ENCODE data around the gene TRIP6. TPM values are rescaled to one million over a fixed set of nuclear protein-coding genes. Genes with fewer than 3 reads are reported as not detected.

The TRIP6 gene
- total RNA-seq, 1 experiment from 2014 or later: 3.2 TPM

DNA sequence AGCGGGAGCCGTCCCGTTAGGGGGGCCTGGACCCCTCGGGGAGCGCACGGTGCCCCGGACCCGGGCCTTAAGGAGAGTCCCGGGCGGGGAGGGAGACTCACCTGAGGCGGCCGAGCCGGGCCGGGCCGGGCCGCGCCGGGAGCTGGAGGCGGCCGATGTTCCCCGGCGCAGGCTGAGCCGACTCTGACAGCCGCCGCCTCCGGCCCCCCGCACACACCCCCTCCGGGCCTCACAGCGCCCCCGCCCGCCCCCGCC is 28.4 kb downstream of the TRIP6 start, which contains the start of gene ACHE:
Gene ACHE, minus strand, starts transcription at position 188 of the 255 bp plus-strand sequence. CDS start 1,656 bp downstream, outside the sequence.
- DNase-seq (ENCODE audit: low read depth, low spot score): no peak
- Histone ChIP-seq H3K4me1 (ENCODE audit: control insufficient read depth, insufficient read depth, low read length) (peaks cover 26% of the 10 kb centered on the region), H3K27me3 (ENCODE audit: control insufficient read depth, insufficient read depth, low read length) (no peaks in the 10 kb centered on the region; the same call in 1 of the 2 replicates), H3K27ac (ENCODE audit: low read length) (peak within 1 kb of the TSS; percentile 4; the same call in 1 of the 2 replicates), H3K36me3 (ENCODE audit: control insufficient read depth, insufficient read depth, low read length) (no peaks in the 10 kb centered on the region), H3K4me3 (ENCODE audit: low read depth in 2 of 2, low read length in 2 of 2) (peak within 1 kb of the TSS; percentile 50 to 62), H3K9me3 (ENCODE audit: control insufficient read depth, insufficient read depth, low read depth, low read length) (no peaks in the 10 kb centered on the region)
- no TSS peak for BruUV-seq (replicated peaks)
- ATAC-seq: peak; percentile 46
- in situ Hi-C loops (cut with HindIII; ENCODE audit: low pct_unique_long_range_greater_than_20kb, low sequenced_read_pairs) (no loop called here), intact Hi-C loops (cut with micrococcal nuclease; ENCODE audit: unreplicated experiment) (loop anchor here (5.0 kb wide), 1 partner anchor 182 kb away; no protein-coding TSS in a partner anchor)
- TF ChIP-seq, protein P1, sequence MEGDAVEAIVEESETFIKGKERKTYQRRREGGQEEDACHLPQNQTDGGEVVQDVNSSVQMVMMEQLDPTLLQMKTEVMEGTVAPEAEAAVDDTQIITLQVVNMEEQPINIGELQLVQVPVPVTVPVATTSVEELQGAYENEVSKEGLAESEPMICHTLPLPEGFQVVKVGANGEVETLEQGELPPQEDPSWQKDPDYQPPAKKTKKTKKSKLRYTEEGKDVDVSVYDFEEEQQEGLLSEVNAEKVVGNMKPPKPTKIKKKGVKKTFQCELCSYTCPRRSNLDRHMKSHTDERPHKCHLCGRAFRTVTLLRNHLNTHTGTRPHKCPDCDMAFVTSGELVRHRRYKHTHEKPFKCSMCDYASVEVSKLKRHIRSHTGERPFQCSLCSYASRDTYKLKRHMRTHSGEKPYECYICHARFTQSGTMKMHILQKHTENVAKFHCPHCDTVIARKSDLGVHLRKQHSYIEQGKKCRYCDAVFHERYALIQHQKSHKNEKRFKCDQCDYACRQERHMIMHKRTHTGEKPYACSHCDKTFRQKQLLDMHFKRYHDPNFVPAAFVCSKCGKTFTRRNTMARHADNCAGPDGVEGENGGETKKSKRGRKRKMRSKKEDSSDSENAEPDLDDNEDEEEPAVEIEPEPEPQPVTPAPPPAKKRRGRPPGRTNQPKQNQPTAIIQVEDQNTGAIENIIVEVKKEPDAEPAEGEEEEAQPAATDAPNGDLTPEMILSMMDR (IDR thresholded peaks at IDR 0.05): no peak
- TF ChIP-seq REST (IDR thresholded peaks at IDR 0.05; ENCODE audit: insufficient read depth in 1 of 2, low read depth in 2 of 2, low read length in 1 of 2) (no peak), SIN3A (IDR thresholded peaks at IDR 0.05; ENCODE audit: borderline replicate concordance, insufficient read depth, low read depth, low read length) (no peak), TCF7L2 (IDR thresholded peaks at IDR 0.05; ENCODE audit: low read depth, low read length) (no peak), POLR2AphosphoS5 (IDR thresholded peaks at IDR 0.05; ENCODE audit: low read depth, low read length) (no peak)
- POLR2A ChIA-PET: no interaction called here
- CTCF ChIA-PET: interaction anchor here (0.6 kb wide), 1 partner anchor 26 kb away, joined by 6 read pairs; no protein-coding TSS in a partner anchor

GRCh38 chr7:100895956-100896731 is 29.0 kb downstream of the TRIP6 start:
- no TSS peak for BruUV-seq (replicated peaks)
- peak; percentile 64 for ATAC-seq
- in situ Hi-C loops (cut with HindIII; ENCODE audit: low pct_unique_long_range_greater_than_20kb, low sequenced_read_pairs) (no loop called here), intact Hi-C loops (cut with micrococcal nuclease; ENCODE audit: unreplicated experiment) (loop anchor here (2.0 to 5.0 kb wide), 2 partner anchors 163 to 181 kb away; no protein-coding TSS in a partner anchor)
- ChIA-PET POLR2A (no interaction called here), CTCF (interaction anchor here (0.6 kb wide), 1 partner anchor 27 kb away, joined by 6 read pairs; no protein-coding TSS in a partner anchor)
- no peaks in the 10 kb centered on the region; the same call in 1 of the 2 replicates for H3K27me3 ChIP-seq (ENCODE audit: control insufficient read depth, insufficient read depth, low read length)
- peaks cover 22% of the 10 kb centered on the region for H3K4me1 ChIP-seq (ENCODE audit: control insufficient read depth, insufficient read depth, low read length)
- no peaks in the 10 kb centered on the region for H3K9me3 ChIP-seq (ENCODE audit: control insufficient read depth, insufficient read depth, low read depth, low read length)
- DNase-seq (ENCODE audit: low read depth, low spot score): no peak
- H3K4me3 ChIP-seq (ENCODE audit: low read depth in 2 of 2, low read length in 2 of 2): peak overlapping the region; percentile 50 to 57
- no peaks in the 10 kb centered on the region for H3K36me3 ChIP-seq (ENCODE audit: control insufficient read depth, insufficient read depth, low read length)
- peak overlapping the region; percentile 4; the same call in 1 of the 2 replicates for H3K27ac ChIP-seq (ENCODE audit: low read length)
- TF ChIP-seq REST (IDR thresholded peaks at IDR 0.05; ENCODE audit: insufficient read depth in 1 of 2, low read depth in 2 of 2, low read length in 1 of 2) (no peak), POLR2AphosphoS5 (IDR thresholded peaks at IDR 0.05; ENCODE audit: low read depth, low read length) (no peak), TCF7L2 (IDR thresholded peaks at IDR 0.05; ENCODE audit: low read depth, low read length) (no peak), SIN3A (IDR thresholded peaks at IDR 0.05; ENCODE audit: borderline replicate concordance, insufficient read depth, low read depth, low read length) (no peak)
- TF ChIP-seq, protein P1 (IDR thresholded peaks at IDR 0.05): no peak

Data from Panc1 (cell line).